Activated CD4-positive, CD25-positive, alpha-beta regulatory T cell treated with anti-CD3 and anti-CD28 coated beads, Interleukin-2, amount 50 U/mL, for 72 hours (primary cell): Measurements from ENCODE around the gene GLB1L2.

Experiments
- DNase-seq: peaks from one replicate; pipeline ENCODE4 v3.0.0; 2021

The GLB1L2 gene

GRCh38 chr11:134407923-134408322 lies 76.1 kb downstream of the GLB1L2 start:
- no peak for DNase-seq

GRCh38 chr11:134409552-134410429 lies 78.0 kb downstream of the GLB1L2 start:
- no peak for DNase-seq

GRCh38 chr11:134410766-134411165 lies 79.0 kb downstream of the GLB1L2 start:
- no peak for DNase-seq

GRCh38 chr11:134412203-134413042 lies 80.6 kb downstream of the GLB1L2 start, which contains the start of gene B3GAT1:
Gene B3GAT1, minus strand, starts transcription at chr11:134412242. Its CDS starts 24,583 bp downstream, at chr11:134387659.
- no peak for DNase-seq

GRCh38 chr11:134413043-134413825 lies 81.4 kb downstream of the GLB1L2 start:
- DNase-seq: no peak

- DNase-seq: no peak
Measured at GRCh38 chr11:134413826-134414731, 82.3 kb downstream of the GLB1L2 start.

- DNase-seq: no peak
Measured at GRCh38 chr11:134414766-134415765, 83.3 kb downstream of the GLB1L2 start.

GRCh38 chr11:134416726-134417125 lies 84.9 kb downstream of the GLB1L2 start:
- no peak for DNase-seq

GRCh38 chr11:134417871-134418840 lies 86.4 kb downstream of the GLB1L2 start:
- no peak for DNase-seq

- no peak for DNase-seq
Measured at GRCh38 chr11:134423106-134423505, 91.3 kb downstream of the GLB1L2 start.

- DNase-seq: no peak
Measured at GRCh38 chr11:134425413-134425812, 93.6 kb downstream of the GLB1L2 start.
